ENCODE measurements around the gene MLC1. TPM values are rescaled to one million over a fixed set of nuclear protein-coding genes. Genes with fewer than 3 reads are reported as not detected.

The MLC1 gene
- total and polyA plus RNA-seq, 4 donors: 0.13 to 9.4 (median 0.33) TPM; not detected in 1

DNA sequence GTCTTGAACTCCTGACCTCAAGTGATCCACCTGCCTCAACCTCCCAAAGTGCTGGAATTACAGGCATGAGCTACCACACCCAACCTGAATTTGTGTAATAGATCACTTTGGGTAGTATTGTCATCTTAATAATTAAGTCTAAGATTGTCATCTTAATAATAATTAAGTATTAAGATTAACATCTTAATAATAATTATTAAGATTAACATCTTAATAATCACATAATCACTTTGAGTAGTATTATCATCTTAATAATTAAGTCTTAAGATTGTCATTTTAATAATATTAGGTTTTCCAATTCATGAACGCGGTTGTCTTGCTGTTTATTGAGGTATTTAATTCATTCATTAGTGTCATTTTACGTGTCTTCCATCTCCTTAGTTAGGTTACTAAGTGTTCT lies 12.8 kb upstream of the MLC1 start:
- Histone ChIP-seq H3K9ac (ENCODE audit: low read depth in 1 of 2, low read length in 2 of 2) (no peak overlapping the region), H3K27me3 (ENCODE audit: control insufficient read depth in 4 of 4, insufficient read depth in 4 of 4, low read length in 3 of 4) (no peaks in the 10 kb centered on the region), H3K27ac (ENCODE audit: low read depth in 1 of 2, low read length in 2 of 2) (no peak overlapping the region), H3K4me1 (ENCODE audit: control insufficient read depth in 4 of 4, insufficient read depth in 4 of 4, low read length in 3 of 4) (no peaks in the 10 kb centered on the region), H3K9me3 (ENCODE audit: control insufficient read depth in 4 of 4, low read length in 3 of 4) (no peaks in the 10 kb centered on the region), H3K36me3 (ENCODE audit: control insufficient read depth in 4 of 4, insufficient read depth in 3 of 4, low read depth in 1 of 4, low read length in 3 of 4) (no peaks in the 10 kb centered on the region), H3K4me3 (ENCODE audit: low read depth in 1 of 3, low read length in 3 of 3) (no peak overlapping the region)
- 95% methylated on average over 3 of the region's 3 CpGs for WGBS
- no peak for DNase-seq (ENCODE audit: low spot score)
- TF ChIP-seq GABPA (IDR thresholded peaks at IDR 0.05 in 1 of 2, conservative IDR thresholded peaks at IDR 0.05 in 1 of 2) (no peak), SP1 (IDR thresholded peaks at IDR 0.05) (no peak), HNF4G (IDR thresholded peaks at IDR 0.05) (no peak), JUND (IDR thresholded peaks at IDR 0.05) (no peak), EGR1 (IDR thresholded peaks at IDR 0.05; ENCODE audit: low read depth in 2 of 2) (no peak), RXRA (IDR thresholded peaks at IDR 0.05) (no peak), YY1 (IDR thresholded peaks at IDR 0.05) (no peak)
- TF ChIP-seq, protein P1, sequence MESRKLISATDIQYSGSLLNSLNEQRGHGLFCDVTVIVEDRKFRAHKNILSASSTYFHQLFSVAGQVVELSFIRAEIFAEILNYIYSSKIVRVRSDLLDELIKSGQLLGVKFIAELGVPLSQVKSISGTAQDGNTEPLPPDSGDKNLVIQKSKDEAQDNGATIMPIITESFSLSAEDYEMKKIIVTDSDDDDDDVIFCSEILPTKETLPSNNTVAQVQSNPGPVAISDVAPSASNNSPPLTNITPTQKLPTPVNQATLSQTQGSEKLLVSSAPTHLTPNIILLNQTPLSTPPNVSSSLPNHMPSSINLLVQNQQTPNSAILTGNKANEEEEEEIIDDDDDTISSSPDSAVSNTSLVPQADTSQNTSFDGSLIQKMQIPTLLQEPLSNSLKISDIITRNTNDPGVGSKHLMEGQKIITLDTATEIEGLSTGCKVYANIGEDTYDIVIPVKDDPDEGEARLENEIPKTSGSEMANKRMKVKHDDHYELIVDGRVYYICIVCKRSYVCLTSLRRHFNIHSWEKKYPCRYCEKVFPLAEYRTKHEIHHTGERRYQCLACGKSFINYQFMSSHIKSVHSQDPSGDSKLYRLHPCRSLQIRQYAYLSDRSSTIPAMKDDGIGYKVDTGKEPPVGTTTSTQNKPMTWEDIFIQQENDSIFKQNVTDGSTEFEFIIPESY (IDR thresholded peaks at IDR 0.05): no peak

DNA sequence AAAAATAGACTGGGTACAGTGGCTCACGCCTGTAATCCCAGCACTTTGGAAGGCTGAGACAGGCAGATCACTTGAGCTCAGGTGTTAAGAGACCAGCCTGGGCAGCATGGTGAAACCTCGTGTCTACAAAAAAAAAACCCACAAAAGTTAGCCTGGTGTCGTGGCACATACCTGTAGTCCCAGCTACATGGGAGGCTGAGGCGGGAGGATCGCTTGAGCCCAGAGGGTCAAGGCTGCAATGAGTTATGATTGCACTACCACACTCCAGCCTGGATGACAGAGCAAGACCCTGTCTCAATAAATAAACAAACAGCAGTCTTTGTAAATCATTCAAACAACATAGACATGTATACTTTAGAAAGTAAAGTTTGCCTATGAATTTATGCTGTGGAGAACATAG lies 7.1 kb upstream of the MLC1 start:
- H3K27ac ChIP-seq (ENCODE audit: low read depth in 1 of 2, low read length in 2 of 2): no peak overlapping the region
- no peak for DNase-seq (ENCODE audit: low spot score)
- no peaks in the 10 kb centered on the region for H3K27me3 ChIP-seq (ENCODE audit: control insufficient read depth in 4 of 4, insufficient read depth in 4 of 4, low read length in 3 of 4)
- no peaks in the 10 kb centered on the region for H3K4me1 ChIP-seq (ENCODE audit: control insufficient read depth in 4 of 4, insufficient read depth in 4 of 4, low read length in 3 of 4)
- H3K4me3 ChIP-seq (ENCODE audit: low read depth in 1 of 3, low read length in 3 of 3): no peak overlapping the region
- TF ChIP-seq RAD21 (IDR thresholded peaks at IDR 0.05) (no peak), JUND (IDR thresholded peaks at IDR 0.05) (no peak), SP1 (IDR thresholded peaks at IDR 0.05) (no peak), NR2F2 (IDR thresholded peaks at IDR 0.05) (no peak)
- TF ChIP-seq, protein P1 (IDR thresholded peaks at IDR 0.05): no peak
- H3K9ac ChIP-seq (ENCODE audit: low read depth in 1 of 2, low read length in 2 of 2): no peak overlapping the region
- 76% methylated on average over 5 of the region's 5 CpGs for WGBS
- no peaks in the 10 kb centered on the region for H3K36me3 ChIP-seq (ENCODE audit: control insufficient read depth in 4 of 4, insufficient read depth in 3 of 4, low read depth in 1 of 4, low read length in 3 of 4)
- H3K9me3 ChIP-seq (ENCODE audit: control insufficient read depth in 4 of 4, low read length in 3 of 4): no peaks in the 10 kb centered on the region

DNA sequence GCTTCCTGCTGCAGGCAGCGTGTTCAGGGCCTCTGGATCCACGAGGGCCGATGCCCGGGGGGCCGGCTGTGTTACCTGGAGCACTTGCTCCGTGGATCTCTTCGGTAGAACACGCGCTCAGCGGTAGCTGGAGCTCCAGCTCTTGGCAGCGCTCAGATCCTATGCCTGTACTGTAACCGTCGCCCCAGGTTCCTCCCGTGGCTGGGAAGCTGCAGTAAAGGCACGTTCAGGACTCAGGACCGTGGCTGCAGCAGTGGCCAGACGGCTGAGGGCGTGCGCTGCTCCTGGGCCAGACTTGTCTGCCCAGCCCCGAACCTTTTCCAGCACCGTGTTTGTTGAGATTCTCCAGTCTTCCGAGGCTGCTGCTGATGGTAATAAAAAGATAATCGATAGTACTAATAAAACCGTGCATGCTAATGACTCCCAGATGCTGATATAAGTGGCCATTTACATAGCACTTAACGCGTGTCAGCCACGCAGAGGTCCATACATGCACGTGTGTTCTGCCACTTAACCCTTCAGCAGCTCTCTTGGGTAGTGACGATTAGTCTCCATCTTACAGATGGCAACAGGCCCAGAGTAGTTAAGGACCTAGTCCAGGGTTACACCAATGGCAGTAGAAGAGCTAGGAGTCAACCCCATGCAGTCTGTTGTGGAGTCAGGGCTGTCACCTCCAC lies 6.0 kb upstream of the MLC1 start:
- WGBS: 85% methylated on average over 29 of the region's 29 CpGs
- Histone ChIP-seq H3K9ac (ENCODE audit: low read depth in 1 of 2, low read length in 2 of 2) (no peak overlapping the region), H3K4me3 (ENCODE audit: low read depth in 1 of 3, low read length in 3 of 3) (no peak overlapping the region), H3K36me3 (ENCODE audit: control insufficient read depth in 4 of 4, insufficient read depth in 3 of 4, low read depth in 1 of 4, low read length in 3 of 4) (no peaks in the 10 kb centered on the region), H3K27me3 (ENCODE audit: control insufficient read depth in 4 of 4, insufficient read depth in 4 of 4, low read length in 3 of 4) (no peaks in the 10 kb centered on the region), H3K27ac (ENCODE audit: low read depth in 1 of 2, low read length in 2 of 2) (no peak overlapping the region), H3K4me1 (ENCODE audit: control insufficient read depth in 4 of 4, insufficient read depth in 4 of 4, low read length in 3 of 4) (no peaks in the 10 kb centered on the region), H3K9me3 (ENCODE audit: control insufficient read depth in 4 of 4, low read length in 3 of 4) (no peaks in the 10 kb centered on the region)
- TF ChIP-seq TAF1 (conservative IDR thresholded peaks at IDR 0.05) (no peak), GABPA (IDR thresholded peaks at IDR 0.05 in 1 of 2, conservative IDR thresholded peaks at IDR 0.05 in 1 of 2) (no peak), EGR1 (IDR thresholded peaks at IDR 0.05; ENCODE audit: low read depth in 2 of 2) (no peak), SP1 (IDR thresholded peaks at IDR 0.05) (no peak), YY1 (IDR thresholded peaks at IDR 0.05) (no peak), HNF4A (conservative IDR thresholded peaks at IDR 0.05) (no peak), RXRA (IDR thresholded peaks at IDR 0.05) (no peak)
- TF ChIP-seq, protein P2, sequence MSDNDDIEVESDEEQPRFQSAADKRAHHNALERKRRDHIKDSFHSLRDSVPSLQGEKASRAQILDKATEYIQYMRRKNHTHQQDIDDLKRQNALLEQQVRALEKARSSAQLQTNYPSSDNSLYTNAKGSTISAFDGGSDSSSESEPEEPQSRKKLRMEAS (IDR thresholded peaks at IDR 0.05): no peak
- TF ChIP-seq, protein P3, sequence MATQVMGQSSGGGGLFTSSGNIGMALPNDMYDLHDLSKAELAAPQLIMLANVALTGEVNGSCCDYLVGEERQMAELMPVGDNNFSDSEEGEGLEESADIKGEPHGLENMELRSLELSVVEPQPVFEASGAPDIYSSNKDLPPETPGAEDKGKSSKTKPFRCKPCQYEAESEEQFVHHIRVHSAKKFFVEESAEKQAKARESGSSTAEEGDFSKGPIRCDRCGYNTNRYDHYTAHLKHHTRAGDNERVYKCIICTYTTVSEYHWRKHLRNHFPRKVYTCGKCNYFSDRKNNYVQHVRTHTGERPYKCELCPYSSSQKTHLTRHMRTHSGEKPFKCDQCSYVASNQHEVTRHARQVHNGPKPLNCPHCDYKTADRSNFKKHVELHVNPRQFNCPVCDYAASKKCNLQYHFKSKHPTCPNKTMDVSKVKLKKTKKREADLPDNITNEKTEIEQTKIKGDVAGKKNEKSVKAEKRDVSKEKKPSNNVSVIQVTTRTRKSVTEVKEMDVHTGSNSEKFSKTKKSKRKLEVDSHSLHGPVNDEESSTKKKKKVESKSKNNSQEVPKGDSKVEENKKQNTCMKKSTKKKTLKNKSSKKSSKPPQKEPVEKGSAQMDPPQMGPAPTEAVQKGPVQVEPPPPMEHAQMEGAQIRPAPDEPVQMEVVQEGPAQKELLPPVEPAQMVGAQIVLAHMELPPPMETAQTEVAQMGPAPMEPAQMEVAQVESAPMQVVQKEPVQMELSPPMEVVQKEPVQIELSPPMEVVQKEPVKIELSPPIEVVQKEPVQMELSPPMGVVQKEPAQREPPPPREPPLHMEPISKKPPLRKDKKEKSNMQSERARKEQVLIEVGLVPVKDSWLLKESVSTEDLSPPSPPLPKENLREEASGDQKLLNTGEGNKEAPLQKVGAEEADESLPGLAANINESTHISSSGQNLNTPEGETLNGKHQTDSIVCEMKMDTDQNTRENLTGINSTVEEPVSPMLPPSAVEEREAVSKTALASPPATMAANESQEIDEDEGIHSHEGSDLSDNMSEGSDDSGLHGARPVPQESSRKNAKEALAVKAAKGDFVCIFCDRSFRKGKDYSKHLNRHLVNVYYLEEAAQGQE (IDR thresholded peaks at IDR 0.05): no peak
- TF ChIP-seq, protein P4, sequence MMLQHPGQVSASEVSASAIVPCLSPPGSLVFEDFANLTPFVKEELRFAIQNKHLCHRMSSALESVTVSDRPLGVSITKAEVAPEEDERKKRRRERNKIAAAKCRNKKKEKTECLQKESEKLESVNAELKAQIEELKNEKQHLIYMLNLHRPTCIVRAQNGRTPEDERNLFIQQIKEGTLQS (IDR thresholded peaks at IDR 0.05): no peak
- TF ChIP-seq, protein P5, sequence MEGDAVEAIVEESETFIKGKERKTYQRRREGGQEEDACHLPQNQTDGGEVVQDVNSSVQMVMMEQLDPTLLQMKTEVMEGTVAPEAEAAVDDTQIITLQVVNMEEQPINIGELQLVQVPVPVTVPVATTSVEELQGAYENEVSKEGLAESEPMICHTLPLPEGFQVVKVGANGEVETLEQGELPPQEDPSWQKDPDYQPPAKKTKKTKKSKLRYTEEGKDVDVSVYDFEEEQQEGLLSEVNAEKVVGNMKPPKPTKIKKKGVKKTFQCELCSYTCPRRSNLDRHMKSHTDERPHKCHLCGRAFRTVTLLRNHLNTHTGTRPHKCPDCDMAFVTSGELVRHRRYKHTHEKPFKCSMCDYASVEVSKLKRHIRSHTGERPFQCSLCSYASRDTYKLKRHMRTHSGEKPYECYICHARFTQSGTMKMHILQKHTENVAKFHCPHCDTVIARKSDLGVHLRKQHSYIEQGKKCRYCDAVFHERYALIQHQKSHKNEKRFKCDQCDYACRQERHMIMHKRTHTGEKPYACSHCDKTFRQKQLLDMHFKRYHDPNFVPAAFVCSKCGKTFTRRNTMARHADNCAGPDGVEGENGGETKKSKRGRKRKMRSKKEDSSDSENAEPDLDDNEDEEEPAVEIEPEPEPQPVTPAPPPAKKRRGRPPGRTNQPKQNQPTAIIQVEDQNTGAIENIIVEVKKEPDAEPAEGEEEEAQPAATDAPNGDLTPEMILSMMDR (IDR thresholded peaks at IDR 0.05; ENCODE audit: low read depth, low read length, missing input control): no peak
- no peak for DNase-seq (ENCODE audit: low spot score)
